Measurements from ENCODE around the gene PLEKHS1.

- TF ChIP-seq CTCF (IDR thresholded peaks at IDR 0.05; ENCODE audit: insufficient read depth, low read length) (no peak), REST (IDR thresholded peaks at IDR 0.05; ENCODE audit: insufficient replicate concordance, low read depth) (no peak), POLR2AphosphoS5 (IDR thresholded peaks at IDR 0.05; ENCODE audit: low read depth) (no peak), SPI1 (IDR thresholded peaks at IDR 0.05; ENCODE audit: borderline replicate concordance, low read depth) (no peak)
Measured at GRCh38 chr10:113732966-113733365, 18.5 kb upstream of the PLEKHS1 start.

All from HL-60 (cell line).